ENCODE measurements around the gene PRR9.

- TF ChIP-seq CTCF (IDR thresholded peaks at IDR 0.05; ENCODE audit: poor library complexity, severe bottlenecking): no peak
- TF ChIP-seq EZH2 (IDR thresholded peaks at IDR 0.05; ENCODE audit: borderline replicate concordance, insufficient read depth, low read length, poor library complexity, severe bottlenecking): no peak
- TF ChIP-seq RAD21 (conservative IDR thresholded peaks at IDR 0.05): no peak
- TF ChIP-seq POLR2AphosphoS5 (IDR thresholded peaks at IDR 0.05): no peak
- no peak for TF ChIP-seq EP300 (conservative IDR thresholded peaks at IDR 0.05; ENCODE audit: poor library complexity, severe bottlenecking)
- no peak for TF ChIP-seq TAF1 (IDR thresholded peaks at IDR 0.05; ENCODE audit: low read depth)
- TF ChIP-seq, protein P1, sequence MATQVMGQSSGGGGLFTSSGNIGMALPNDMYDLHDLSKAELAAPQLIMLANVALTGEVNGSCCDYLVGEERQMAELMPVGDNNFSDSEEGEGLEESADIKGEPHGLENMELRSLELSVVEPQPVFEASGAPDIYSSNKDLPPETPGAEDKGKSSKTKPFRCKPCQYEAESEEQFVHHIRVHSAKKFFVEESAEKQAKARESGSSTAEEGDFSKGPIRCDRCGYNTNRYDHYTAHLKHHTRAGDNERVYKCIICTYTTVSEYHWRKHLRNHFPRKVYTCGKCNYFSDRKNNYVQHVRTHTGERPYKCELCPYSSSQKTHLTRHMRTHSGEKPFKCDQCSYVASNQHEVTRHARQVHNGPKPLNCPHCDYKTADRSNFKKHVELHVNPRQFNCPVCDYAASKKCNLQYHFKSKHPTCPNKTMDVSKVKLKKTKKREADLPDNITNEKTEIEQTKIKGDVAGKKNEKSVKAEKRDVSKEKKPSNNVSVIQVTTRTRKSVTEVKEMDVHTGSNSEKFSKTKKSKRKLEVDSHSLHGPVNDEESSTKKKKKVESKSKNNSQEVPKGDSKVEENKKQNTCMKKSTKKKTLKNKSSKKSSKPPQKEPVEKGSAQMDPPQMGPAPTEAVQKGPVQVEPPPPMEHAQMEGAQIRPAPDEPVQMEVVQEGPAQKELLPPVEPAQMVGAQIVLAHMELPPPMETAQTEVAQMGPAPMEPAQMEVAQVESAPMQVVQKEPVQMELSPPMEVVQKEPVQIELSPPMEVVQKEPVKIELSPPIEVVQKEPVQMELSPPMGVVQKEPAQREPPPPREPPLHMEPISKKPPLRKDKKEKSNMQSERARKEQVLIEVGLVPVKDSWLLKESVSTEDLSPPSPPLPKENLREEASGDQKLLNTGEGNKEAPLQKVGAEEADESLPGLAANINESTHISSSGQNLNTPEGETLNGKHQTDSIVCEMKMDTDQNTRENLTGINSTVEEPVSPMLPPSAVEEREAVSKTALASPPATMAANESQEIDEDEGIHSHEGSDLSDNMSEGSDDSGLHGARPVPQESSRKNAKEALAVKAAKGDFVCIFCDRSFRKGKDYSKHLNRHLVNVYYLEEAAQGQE (IDR thresholded peaks at IDR 0.05; ENCODE audit: borderline replicate concordance): no peak
- no peak for TF ChIP-seq MXI1 (conservative IDR thresholded peaks at IDR 0.05; ENCODE audit: poor library complexity, severe bottlenecking)
Observed at GRCh38 chr1:153178922-153179321, 38.5 kb upstream of the PRR9 start.

Measured in neural cell (in vitro differentiated cells).